IMR-90 (cell line): ENCODE data around the gene AGAP2.

Source experiments
- CEBPB ChIP-seq: IDR thresholded peaks from 2 replicates; pipeline ENCODE4 v1.6.1; 2012; ENCODE audit warnings: low read depth, low read length, improper control_type of control experiment
- CHD1 ChIP-seq: IDR thresholded peaks from 2 replicates; pipeline ENCODE4 v1.6.1; 2012; ENCODE audit warnings: low read depth, low read length, improper control_type of control experiment
- FOS ChIP-seq: fragments of 150-350 bp; IDR thresholded peaks from 2 replicates; pipeline ENCODE4 v1.6.1; 2016; ENCODE audit warnings: low read depth, low read length
- MAZ ChIP-seq: IDR thresholded peaks from 2 replicates; pipeline ENCODE4 v1.6.1; 2012; ENCODE audit warnings: low read depth, mild to moderate bottlenecking, low read length, improper control_type of control experiment, moderate library complexity, borderline replicate concordance
- POLR2A ChIP-seq: IDR thresholded peaks from 2 replicates; pipeline ENCODE4 v1.6.1; 2012; ENCODE audit warnings: mild to moderate bottlenecking, low read depth, low read length
- RAD21 ChIP-seq: IDR thresholded peaks from 2 replicates; pipeline ENCODE4 v1.6.1; 2012; ENCODE audit warnings: low read length, improper control_type of control experiment
- SMC3 ChIP-seq: fragments of 150-350 bp; IDR thresholded peaks from 2 replicates; pipeline ENCODE4 v1.6.1; 2016; ENCODE audit warnings: low read depth, mild to moderate bottlenecking, antibody characterized with exemption, low read length, moderate library complexity
- TF ChIP-seq, protein P1 (sequence below): conservative IDR thresholded peaks from 2 replicates; pipeline ENCODE4 v1.5.1; 2012; ENCODE audit warnings: mild to moderate bottlenecking, low read depth, low read length, improper control_type of control experiment

DNA sequence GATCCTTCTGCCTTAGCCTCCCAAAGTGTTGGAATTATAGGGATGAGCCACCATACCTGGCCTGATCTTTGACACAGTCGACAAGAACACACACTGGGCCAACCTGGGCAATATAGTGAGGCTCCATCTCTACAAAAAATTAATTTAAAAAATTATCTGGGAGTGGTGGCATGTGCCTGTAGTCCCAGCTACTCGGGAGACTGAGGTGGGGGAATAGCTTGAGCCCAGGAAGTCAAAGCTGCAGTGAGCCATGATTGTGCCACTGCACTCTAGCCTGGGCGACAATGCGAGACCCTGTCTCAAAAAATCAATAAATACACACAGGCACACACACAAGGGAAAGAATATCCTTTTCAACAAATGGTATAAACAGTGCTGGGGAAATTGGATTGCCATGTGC lies 50.7 kb downstream of the AGAP2 start:
- TF ChIP-seq, protein P1, sequence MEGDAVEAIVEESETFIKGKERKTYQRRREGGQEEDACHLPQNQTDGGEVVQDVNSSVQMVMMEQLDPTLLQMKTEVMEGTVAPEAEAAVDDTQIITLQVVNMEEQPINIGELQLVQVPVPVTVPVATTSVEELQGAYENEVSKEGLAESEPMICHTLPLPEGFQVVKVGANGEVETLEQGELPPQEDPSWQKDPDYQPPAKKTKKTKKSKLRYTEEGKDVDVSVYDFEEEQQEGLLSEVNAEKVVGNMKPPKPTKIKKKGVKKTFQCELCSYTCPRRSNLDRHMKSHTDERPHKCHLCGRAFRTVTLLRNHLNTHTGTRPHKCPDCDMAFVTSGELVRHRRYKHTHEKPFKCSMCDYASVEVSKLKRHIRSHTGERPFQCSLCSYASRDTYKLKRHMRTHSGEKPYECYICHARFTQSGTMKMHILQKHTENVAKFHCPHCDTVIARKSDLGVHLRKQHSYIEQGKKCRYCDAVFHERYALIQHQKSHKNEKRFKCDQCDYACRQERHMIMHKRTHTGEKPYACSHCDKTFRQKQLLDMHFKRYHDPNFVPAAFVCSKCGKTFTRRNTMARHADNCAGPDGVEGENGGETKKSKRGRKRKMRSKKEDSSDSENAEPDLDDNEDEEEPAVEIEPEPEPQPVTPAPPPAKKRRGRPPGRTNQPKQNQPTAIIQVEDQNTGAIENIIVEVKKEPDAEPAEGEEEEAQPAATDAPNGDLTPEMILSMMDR: no peak
- TF ChIP-seq FOS (no peak), POLR2A (no peak), CHD1 (no peak), RAD21 (no peak), MAZ (no peak), SMC3 (no peak), CEBPB (no peak)
